Progenitor cell of endocrine pancreas (in vitro differentiated cells): ENCODE measurements around the gene SUCO. TPM values are rescaled to one million over a fixed set of nuclear protein-coding genes. Genes with fewer than 3 reads are reported as not detected.

Source experiments
- DNase-seq: peaks from one replicate; pipeline ENCODE4 v3.0.0; 2021; ENCODE audit warnings: low spot score; ENCODE audit not compliant: unreplicated experiment
- H3K27ac Mint-ChIP-seq: 2 replicates; pipeline ENCODE4 v1.8.0; 2021; ENCODE audit warnings: mild to moderate bottlenecking, moderate library complexity, mixed read lengths
- H3K27me3 Mint-ChIP-seq: 2 replicates; pipeline ENCODE4 v1.8.0; 2021; ENCODE audit warnings: mixed read lengths
- H3K36me3 Mint-ChIP-seq: 2 replicates; pipeline ENCODE4 v1.8.0; 2022; ENCODE audit warnings: mixed read lengths; ENCODE audit not compliant: insufficient read depth
- H3K4me1 Mint-ChIP-seq: 2 replicates; pipeline ENCODE4 v1.8.0; 2021; ENCODE audit warnings: low read depth, mixed read lengths
- H3K4me3 Mint-ChIP-seq: 2 replicates; pipeline ENCODE4 v1.8.0; 2021; ENCODE audit warnings: low read depth, mild to moderate bottlenecking, moderate library complexity, mixed read lengths
- H3K9me3 Mint-ChIP-seq: 2 replicates; pipeline ENCODE4 v1.8.0; 2021; ENCODE audit warnings: low read depth, mixed read lengths
- total RNA-seq: library from RNA; stranded (reverse); gene quantifications from 2 replicates; pipeline ENCODE4 v1.2.1, GENCODE V29; 2021
- TF ChIP-seq, protein P1 (sequence below): fragments of 200-600 bp; sonication (generic); IDR thresholded peaks from one replicate; pipeline ENCODE4 v1.5.0; 2021; ENCODE audit warnings: antibody characterized with exemption, mild to moderate bottlenecking; ENCODE audit not compliant: unreplicated experiment

SUCO gene
- total RNA-seq, 1 donor from 2014 or later = 58.0 TPM

DNA sequence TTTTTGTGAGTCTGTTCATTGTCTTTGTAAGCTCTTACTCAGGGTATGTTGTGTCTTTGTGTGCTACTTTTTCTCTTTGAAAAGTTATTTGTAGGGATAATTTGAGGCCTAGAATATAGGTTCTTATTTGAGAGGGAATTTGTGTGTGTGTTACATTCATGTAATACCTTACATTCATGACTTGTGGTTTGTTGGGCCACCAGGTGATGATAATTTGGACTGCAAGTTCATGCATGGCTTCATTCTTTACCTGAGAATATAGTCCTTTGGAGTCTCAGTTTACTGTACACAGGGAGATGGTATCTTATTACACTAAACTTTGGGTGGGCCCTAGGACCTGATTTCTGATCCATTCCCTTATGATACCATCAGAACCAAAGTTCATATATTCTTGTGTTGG is 74.2 kb downstream of the SUCO start:
- Mint-ChIP-seq H3K9me3 (no peaks in the 10 kb centered on the region), H3K4me1 (peaks cover 32% of the 10 kb centered on the region), H3K36me3 (peaks cover 32% of the 10 kb centered on the region), H3K27me3 (no peaks in the 10 kb centered on the region), H3K4me3 (no peak overlapping the region), H3K27ac (no peak overlapping the region)
- TF ChIP-seq, protein P1, sequence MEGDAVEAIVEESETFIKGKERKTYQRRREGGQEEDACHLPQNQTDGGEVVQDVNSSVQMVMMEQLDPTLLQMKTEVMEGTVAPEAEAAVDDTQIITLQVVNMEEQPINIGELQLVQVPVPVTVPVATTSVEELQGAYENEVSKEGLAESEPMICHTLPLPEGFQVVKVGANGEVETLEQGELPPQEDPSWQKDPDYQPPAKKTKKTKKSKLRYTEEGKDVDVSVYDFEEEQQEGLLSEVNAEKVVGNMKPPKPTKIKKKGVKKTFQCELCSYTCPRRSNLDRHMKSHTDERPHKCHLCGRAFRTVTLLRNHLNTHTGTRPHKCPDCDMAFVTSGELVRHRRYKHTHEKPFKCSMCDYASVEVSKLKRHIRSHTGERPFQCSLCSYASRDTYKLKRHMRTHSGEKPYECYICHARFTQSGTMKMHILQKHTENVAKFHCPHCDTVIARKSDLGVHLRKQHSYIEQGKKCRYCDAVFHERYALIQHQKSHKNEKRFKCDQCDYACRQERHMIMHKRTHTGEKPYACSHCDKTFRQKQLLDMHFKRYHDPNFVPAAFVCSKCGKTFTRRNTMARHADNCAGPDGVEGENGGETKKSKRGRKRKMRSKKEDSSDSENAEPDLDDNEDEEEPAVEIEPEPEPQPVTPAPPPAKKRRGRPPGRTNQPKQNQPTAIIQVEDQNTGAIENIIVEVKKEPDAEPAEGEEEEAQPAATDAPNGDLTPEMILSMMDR = no peak
- DNase-seq = no peak

- Mint-ChIP-seq H3K9me3 (no peaks in the 10 kb centered on the region), H3K4me1 (peaks cover 28% of the 10 kb centered on the region), H3K27me3 (no peaks in the 10 kb centered on the region), H3K27ac (peak overlapping the region; percentile 42), H3K36me3 (peaks cover 31% of the 10 kb centered on the region), H3K4me3 (no peak overlapping the region)
- no peak for DNase-seq
- TF ChIP-seq, protein P1 = no peak
These were observed 75.2 kb downstream of the SUCO start for GRCh38 chr1:172608098-172608601.

DNA sequence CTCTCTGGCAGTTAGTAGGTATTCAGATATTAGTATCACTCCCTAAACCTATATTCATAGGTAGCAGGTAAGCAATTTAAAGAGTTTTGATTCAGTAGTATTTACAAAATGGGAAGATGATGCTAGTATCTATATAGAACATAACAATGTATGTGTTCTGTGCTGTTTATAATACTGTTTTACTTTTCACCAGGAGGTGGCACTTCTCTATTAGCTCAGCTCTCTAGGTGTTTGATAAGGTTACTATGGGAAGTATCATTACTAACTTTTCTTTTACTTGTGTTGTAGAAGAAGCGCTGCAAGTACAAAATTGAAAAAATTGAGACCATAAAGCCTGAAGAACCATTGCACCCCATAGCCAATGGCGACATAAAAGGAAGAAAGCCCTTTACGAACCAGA is 76.6 kb downstream of the SUCO start:
- no peak for DNase-seq
- TF ChIP-seq, protein P1 = peak; percentile 40

DNA sequence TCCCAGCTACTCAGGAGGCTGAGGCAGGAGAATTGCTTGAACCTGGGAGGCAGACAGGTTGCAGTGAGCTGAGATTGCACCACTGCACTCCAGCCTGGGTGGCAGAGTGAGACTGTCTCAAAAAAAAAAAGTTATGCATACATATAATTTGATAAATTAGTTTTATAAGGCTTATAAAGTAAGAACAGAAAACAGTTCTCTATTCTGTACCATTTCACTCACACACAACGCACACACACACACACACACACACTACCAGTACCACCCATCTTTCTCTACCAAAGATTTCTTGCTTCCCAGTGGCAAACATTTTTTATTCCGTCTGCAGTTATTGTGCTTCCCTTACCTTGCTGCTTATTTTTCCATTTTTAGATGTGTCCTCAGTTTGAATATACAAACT is 79.5 kb downstream of the SUCO start:
- peaks cover 24% of the 10 kb centered on the region for H3K4me1 Mint-ChIP-seq
- H3K9me3 Mint-ChIP-seq = peaks cover 12% of the 10 kb centered on the region
- H3K27me3 Mint-ChIP-seq = no peaks in the 10 kb centered on the region
- H3K27ac Mint-ChIP-seq = no peak overlapping the region
- TF ChIP-seq, protein P1 = no peak
- no peak overlapping the region for H3K4me3 Mint-ChIP-seq
- DNase-seq = no peak
- peaks cover 20% of the 10 kb centered on the region for H3K36me3 Mint-ChIP-seq

More for the DNA sequence above, 76.6 kb downstream of the SUCO start:
- Mint-ChIP-seq H3K27me3 (no peaks in the 10 kb centered on the region), H3K4me1 (peaks cover 28% of the 10 kb centered on the region), H3K36me3 (peaks cover 26% of the 10 kb centered on the region), H3K27ac (no peak overlapping the region), H3K9me3 (no peaks in the 10 kb centered on the region), H3K4me3 (no peak overlapping the region)

DNA sequence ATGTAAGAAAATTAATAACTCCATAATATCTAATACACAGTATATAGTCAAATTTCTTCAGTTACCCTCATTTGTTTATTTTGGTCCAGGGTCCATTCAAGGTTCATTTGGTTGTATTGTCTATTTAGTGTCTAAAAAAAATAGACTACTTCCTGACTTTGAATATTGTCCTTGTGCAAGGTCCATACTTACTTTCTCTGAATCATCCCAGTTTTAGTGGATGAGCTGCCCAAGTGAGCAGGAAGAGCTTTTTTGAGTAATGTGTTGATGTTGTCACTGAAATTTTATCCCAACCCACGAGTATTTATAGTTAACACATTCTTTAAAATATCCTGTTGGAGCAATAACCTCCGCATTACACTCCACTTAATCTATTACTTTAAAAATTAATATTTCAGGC is 80.3 kb downstream of the SUCO start:
- no peak for DNase-seq
- TF ChIP-seq, protein P1 = no peak
- Mint-ChIP-seq H3K36me3 (peaks cover 18% of the 10 kb centered on the region), H3K4me3 (no peak overlapping the region), H3K9me3 (peaks cover 16% of the 10 kb centered on the region), H3K27me3 (no peaks in the 10 kb centered on the region), H3K27ac (no peak overlapping the region), H3K4me1 (peaks cover 19% of the 10 kb centered on the region)
